GM23338 (cell line): ENCODE measurements around the gene ARID1B.

Experiments used
- EZH2 ChIP-seq: fragments of 200-600 bp; sonication (generic); IDR thresholded peaks from one replicate; pipeline ENCODE4 v1.8.0; 2017; ENCODE audit warnings: antibody characterized with exemption, mild to moderate bottlenecking, low read depth; ENCODE audit not compliant: unreplicated experiment
- POLR2AphosphoS5 ChIP-seq: IDR thresholded peaks from 2 replicates; pipeline ENCODE4 v1.6.1; 2016; ENCODE audit warnings: antibody characterized with exemption, low read depth
- TF ChIP-seq, protein P1 (sequence below), 2 experiments: fragments of 200-600 bp in 1 of 2; sonication (generic) in 1 of 2; conservative IDR thresholded peaks; 2 replicates each; pipeline versions ENCODE4 v1.5.1 to v1.6.1; 2016 to 2017; ENCODE audit warnings: antibody characterized with exemption in 2 of 2, low read depth in 2 of 2, mild to moderate bottlenecking in 2 of 2, moderate library complexity in 1 of 2
- TF ChIP-seq, protein P2 (sequence below): IDR thresholded peaks from one replicate; pipeline ENCODE4 v1.6.1; 2018; ENCODE audit warnings: antibody characterized with exemption; ENCODE audit not compliant: unreplicated experiment

DNA sequence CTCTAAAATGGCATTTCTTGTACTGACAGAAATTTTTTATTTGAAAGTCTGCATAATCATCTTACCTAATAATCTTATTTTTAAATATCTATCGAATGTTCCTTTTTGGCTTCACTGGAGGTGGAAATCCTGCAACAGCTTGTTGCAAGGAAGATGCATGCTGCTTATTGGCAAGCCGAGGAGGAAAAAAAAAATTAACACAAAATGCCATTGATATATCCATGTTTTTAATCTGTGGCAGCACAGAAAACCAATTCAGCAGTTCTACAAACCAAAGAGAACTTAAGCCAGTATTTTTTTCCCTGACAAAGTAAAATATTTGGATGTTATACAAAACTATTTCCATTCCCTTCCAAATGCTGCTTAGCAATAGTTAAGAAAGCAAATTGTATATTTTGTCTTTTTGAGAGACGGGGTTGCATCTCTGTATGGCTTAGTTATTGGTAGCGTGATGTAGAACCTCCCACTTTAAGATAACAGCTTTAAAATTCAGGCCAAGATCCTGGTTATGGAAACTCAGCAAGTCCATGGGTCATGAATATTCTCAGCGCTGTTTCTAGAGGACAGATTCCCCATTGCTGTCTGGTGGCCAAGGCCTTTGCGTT, 314.8 kb downstream of the ARID1B start:
- TF ChIP-seq, protein P1, sequence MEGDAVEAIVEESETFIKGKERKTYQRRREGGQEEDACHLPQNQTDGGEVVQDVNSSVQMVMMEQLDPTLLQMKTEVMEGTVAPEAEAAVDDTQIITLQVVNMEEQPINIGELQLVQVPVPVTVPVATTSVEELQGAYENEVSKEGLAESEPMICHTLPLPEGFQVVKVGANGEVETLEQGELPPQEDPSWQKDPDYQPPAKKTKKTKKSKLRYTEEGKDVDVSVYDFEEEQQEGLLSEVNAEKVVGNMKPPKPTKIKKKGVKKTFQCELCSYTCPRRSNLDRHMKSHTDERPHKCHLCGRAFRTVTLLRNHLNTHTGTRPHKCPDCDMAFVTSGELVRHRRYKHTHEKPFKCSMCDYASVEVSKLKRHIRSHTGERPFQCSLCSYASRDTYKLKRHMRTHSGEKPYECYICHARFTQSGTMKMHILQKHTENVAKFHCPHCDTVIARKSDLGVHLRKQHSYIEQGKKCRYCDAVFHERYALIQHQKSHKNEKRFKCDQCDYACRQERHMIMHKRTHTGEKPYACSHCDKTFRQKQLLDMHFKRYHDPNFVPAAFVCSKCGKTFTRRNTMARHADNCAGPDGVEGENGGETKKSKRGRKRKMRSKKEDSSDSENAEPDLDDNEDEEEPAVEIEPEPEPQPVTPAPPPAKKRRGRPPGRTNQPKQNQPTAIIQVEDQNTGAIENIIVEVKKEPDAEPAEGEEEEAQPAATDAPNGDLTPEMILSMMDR (conservative IDR thresholded peaks at IDR 0.05; ENCODE audit: low read depth in 2 of 2): no peak
- TF ChIP-seq, protein P2, sequence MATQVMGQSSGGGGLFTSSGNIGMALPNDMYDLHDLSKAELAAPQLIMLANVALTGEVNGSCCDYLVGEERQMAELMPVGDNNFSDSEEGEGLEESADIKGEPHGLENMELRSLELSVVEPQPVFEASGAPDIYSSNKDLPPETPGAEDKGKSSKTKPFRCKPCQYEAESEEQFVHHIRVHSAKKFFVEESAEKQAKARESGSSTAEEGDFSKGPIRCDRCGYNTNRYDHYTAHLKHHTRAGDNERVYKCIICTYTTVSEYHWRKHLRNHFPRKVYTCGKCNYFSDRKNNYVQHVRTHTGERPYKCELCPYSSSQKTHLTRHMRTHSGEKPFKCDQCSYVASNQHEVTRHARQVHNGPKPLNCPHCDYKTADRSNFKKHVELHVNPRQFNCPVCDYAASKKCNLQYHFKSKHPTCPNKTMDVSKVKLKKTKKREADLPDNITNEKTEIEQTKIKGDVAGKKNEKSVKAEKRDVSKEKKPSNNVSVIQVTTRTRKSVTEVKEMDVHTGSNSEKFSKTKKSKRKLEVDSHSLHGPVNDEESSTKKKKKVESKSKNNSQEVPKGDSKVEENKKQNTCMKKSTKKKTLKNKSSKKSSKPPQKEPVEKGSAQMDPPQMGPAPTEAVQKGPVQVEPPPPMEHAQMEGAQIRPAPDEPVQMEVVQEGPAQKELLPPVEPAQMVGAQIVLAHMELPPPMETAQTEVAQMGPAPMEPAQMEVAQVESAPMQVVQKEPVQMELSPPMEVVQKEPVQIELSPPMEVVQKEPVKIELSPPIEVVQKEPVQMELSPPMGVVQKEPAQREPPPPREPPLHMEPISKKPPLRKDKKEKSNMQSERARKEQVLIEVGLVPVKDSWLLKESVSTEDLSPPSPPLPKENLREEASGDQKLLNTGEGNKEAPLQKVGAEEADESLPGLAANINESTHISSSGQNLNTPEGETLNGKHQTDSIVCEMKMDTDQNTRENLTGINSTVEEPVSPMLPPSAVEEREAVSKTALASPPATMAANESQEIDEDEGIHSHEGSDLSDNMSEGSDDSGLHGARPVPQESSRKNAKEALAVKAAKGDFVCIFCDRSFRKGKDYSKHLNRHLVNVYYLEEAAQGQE: no peak
- no peak for TF ChIP-seq POLR2AphosphoS5
- TF ChIP-seq EZH2: no peak
